Left cardiac atrium (tissue), 4 donors: ENCODE measurements around the gene KNDC1. TPM values are rescaled to one million over a fixed set of nuclear protein-coding genes. Genes with fewer than 3 reads are reported as not detected.
"Not testable (repeated sequence)": the region's sequence is repeated elsewhere in the genome, so short reads cannot be mapped to it uniquely, and the experiment has no call there.

ENCODE experiments used
- ATAC-seq, 2 donors: fragments of 200-7000 bp; cut with Tn5 transposase; one replicate each; pipeline ENCODE4 v1.9.1; 2020; ENCODE audit warnings: mild to moderate bottlenecking in 2 of 2, moderate library complexity in 2 of 2
- DNase-seq: peaks from one replicate; pipeline ENCODE4 v3.0.0-alpha.2; 2020
- intact Hi-C, 2 donors: fragments of 100-400 bp; cut with DNase I; formaldehyde crosslinking; loops; one replicate each; pipeline versions ENCODE4 v1.14.1 to v1.15.1; 2022 to 2023
- total RNA-seq, 2 donors: library from RNA; stranded (reverse); fragmentation: NEBNext Ultra II Directional; extraction: Animal tissue kit (Norgen Biotek cat#: 25700); gene quantifications; one replicate each; pipeline ENCODE4 v1.2.1, GENCODE V29; 2021
- donor health status: DM: no; HTN: yes; CAD: no.
- donor health status: DM: no; HTN: yes; CAD: no; lungs with severe emphysema.
- donor health status: DM: yes; HTN: yes; CAD: no.
- donor health status: Dilated cardiomyopathy.

KNDC1 gene
- total RNA-seq, 2 donors from 2014 or later, result 0.34 to 0.50 TPM

GRCh38 chr10:133169173-133169947 lies 9.3 kb downstream of the KNDC1 start:
- intact Hi-C loops, result no loop called here
- no peak for DNase-seq
- no peak for ATAC-seq

- DNase-seq (no peak), ATAC-seq (no peak)
- intact Hi-C loops, result no loop called here
Measured at GRCh38 chr10:133170092-133170491, 10.1 kb downstream of the KNDC1 start.

DNA sequence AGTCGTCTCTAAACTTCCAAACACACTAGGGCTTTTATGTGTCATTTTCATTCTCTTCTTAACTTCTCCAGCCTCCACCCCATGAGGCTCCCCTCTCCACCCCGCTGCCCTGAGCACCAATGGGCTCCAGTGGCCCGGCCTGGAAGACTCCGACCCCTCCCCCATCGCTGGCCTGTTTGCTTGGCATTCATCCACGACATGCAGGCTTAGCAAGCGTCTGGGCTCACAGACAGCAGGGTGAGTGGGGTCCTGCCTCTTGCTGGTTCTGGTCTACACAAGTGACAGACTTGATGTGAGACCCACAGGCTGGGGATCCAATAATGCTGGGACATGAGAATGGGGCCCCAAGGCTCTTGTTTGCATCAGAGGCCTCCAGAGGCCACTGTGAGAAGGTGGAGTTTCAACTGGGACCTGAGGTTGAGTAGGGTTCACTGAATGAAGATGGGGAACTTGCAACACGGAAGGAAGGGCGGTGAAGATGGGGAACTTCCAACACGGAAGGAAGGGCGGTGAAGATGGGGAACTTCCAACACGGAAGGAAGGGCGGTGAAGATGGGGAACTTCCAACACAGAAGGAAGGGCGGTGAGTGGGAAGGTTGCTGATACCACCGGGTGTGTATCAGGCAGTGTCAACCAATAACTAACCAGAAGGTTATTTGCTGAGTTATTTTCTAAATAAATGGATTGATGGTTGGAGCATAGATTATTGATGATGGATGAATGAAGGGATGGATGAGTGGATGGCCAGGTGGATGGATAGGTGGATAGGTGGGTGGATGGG lies 14.0 kb downstream of the KNDC1 start:
- intact Hi-C loops, result no loop called here
- no peak for DNase-seq
- ATAC-seq, result no peak

DNA sequence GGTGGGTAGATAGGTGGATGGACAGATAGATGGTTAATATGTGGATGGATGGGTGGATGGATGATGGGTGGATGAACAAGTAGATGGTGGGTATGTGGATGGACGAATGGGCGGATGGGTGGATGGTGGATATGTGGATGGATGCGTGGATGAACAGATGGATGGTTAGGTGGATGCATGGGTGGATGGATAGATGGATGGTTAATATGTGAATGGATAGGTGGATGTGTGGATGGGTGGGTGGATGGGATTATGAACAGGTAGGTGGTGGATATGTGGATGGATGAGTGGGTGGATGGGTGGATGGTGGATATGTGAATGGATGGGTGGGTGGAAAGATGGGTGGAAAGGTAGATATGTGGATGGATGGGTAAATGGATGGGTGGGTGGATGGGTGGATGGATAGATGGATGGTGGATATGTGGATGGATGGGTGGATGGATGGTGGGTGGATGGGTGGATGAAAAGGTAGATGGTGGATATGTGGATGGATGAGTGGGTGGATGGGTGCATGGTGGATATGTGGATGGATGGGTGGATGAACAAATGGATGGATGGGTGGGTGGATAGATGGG lies 14.8 kb downstream of the KNDC1 start:
- no peak for ATAC-seq

GRCh38 chr10:133175624-133176023 lies 15.6 kb downstream of the KNDC1 start:
- DNase-seq, result not testable (repeated sequence)

More for the DNA sequence above, 14.8 kb downstream of the KNDC1 start:
- intact Hi-C loops, result no loop called here
- no peak for DNase-seq

DNA sequence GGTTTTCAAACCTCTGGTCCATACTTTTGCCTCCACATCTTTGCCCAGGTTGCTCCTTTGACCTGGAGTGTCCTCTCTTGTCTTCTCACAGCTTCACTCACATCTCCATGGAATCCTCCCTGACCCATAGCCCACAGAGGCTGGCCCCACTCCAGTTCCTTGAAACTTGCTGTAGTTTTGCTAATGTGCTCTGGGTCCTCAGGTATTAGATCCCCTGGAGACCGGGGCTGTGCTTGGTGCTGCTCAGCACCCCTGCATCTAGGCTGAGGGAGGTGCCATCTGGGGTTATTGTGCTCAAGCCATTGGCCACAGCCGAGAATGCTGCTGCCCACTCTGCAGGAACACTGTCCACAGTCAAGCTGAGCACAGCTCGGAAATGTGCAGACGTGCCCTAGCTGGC lies 16.5 kb downstream of the KNDC1 start:
- intact Hi-C loops, result no loop called here
- DNase-seq (peak; percentile 9), ATAC-seq (no peak)

More at GRCh38 chr10:133175624-133176023, 15.6 kb downstream of the KNDC1 start:
- ATAC-seq, intact Hi-C loops: not testable (repeated sequence)

DNA sequence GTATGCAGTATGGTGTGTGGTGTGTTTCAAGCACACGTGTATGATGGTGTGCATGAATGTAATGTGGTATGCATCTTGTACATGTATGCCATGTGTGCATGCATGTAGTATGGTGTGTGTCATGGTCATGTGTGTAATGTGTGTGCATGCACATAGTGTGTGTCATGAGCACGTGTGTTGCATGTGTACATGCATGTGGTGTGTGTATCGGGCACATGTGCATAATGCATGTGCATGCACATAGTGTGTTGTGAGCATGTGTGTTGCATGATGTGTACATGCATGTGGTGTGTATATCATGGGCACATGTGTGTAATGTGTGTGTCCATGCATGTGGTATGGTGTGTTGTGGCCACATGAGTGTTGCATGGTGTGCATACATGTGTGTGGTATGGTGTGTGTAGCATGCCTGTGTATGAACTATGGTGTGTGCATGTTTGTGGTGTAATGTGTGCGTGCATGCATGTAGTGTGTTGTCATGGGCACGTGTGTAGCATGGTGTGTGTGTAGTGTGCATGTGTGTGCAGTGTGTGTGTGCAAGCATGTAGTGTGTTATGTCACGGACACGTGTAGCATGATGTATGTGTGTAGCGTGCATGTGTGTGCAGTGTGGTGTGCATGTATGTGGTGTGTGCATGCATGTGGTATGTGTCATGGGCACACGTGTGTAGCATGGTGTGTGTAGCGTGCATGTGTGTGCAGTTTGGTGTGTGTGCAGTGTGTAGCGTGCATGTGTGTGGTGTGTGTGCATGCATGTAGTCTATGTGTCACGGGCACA lies 17.6 kb downstream of the KNDC1 start:
- ATAC-seq (no peak), DNase-seq (no peak)
- intact Hi-C loops, result no loop called here

GRCh38 chr10:133178357-133179127 lies 18.5 kb downstream of the KNDC1 start:
- intact Hi-C loops, result no loop called here
- ATAC-seq, result no peak
- peak; percentile 9 for DNase-seq

DNA sequence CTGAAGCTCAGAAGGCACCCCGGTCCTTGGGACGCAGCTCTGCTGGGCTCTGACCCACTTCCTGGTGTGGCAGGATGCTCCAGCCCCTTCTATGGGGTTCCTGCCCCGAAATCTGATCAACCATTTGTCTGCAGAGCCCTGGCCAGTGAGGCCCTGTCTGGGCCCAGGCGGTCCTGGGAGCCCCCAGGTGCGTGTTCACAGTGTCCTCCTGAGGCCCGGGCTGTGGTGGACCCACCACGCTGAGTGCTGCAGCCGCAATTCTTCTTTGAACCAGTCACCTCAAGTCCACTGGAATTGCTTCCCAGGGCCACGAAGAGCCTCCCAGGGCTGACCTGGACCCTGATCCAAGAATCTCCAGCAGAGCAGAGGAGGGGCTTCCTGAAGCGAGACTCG lies 19.1 kb downstream of the KNDC1 start:
- peak; percentile 3 for DNase-seq
- ATAC-seq, result no peak
- intact Hi-C loops, result no loop called here

DNA sequence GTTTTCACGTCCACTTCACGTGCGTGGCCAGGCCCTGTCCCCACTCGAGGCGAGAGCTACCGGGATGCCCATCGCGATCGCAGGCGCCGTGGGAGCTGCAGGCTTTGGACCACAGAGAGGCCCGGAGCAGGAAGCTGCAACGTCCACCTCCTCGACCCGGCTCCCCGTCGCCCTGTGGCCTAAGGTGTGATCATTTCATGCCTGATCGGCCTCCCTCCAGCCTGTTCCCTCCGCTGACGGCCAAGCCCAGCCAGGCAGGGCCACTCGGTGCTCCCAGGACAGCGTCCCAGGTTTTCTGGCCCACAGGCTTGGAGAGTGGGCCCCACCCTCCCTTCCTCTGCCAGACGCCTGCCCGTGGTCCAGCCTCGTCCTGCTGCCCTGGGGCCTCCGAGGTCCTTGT lies 19.6 kb downstream of the KNDC1 start:
- intact Hi-C loops, result no loop called here
- no peak for ATAC-seq
- peak; percentile 15 for DNase-seq

DNA sequence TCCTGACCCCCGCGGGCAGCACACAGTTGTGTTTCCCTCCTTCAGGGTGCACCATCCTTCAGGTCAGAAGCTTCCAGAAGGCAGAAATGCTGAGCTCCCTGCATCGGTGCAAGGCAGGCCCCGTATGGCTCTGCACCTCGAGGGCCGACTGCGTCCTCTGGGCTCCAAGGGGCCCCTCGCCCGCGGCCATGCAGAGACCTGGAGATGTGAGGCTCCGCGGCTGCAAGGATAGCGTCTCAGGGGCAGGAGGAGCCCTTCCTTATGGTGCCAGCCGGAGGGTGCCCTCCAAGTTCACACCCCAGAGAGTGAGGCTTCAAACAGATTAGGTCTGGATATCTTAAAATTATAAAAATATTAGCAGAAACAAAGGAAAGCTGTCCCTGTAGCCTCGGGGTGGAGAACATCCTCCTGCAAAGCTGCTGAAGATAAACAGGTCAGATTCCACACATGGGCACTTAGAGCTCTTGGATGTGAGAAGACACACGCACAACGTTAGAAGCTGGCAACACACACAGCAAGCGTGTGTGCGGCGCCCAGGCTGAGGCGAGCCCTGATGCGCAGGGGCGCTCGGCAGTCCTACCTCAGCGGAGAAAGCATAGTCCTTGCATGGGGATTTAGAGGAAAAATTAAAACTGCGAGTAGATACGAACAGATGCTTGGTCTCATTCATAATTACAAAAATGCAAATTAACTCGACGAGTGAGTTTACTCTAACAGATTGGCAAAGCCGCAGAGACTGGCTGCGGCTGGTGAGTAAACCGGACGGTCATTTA lies 20.4 kb downstream of the KNDC1 start:
- intact Hi-C loops, result no loop called here
- no peak for ATAC-seq
- DNase-seq, result no peak

GRCh38 chr10:133180965-133181639 lies 21.1 kb downstream of the KNDC1 start:
- DNase-seq, result no peak
- ATAC-seq, result no peak
- intact Hi-C loops, result no loop called here

DNA sequence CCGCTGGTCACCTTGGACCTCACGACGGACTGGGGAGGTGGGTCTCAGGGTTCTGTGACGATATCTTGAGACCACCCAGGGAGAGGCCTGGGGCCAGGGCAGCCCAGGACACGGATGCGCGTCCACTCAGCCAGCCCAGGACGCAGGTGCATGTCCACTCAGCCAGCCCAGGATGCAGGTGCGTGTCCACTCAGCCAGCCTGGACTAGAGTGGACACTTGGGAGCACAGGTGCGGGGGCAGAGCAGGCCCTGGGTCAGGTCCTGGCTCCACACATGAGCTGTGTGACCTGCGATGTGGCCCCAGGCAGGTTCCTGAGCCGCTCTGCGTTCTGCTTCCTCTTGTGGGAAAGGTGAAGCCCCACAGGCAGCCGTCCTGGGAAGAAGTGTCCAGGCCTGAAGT lies 22.2 kb downstream of the KNDC1 start:
- ATAC-seq (no peak), DNase-seq (no peak)
- intact Hi-C loops, result no loop called here

DNA sequence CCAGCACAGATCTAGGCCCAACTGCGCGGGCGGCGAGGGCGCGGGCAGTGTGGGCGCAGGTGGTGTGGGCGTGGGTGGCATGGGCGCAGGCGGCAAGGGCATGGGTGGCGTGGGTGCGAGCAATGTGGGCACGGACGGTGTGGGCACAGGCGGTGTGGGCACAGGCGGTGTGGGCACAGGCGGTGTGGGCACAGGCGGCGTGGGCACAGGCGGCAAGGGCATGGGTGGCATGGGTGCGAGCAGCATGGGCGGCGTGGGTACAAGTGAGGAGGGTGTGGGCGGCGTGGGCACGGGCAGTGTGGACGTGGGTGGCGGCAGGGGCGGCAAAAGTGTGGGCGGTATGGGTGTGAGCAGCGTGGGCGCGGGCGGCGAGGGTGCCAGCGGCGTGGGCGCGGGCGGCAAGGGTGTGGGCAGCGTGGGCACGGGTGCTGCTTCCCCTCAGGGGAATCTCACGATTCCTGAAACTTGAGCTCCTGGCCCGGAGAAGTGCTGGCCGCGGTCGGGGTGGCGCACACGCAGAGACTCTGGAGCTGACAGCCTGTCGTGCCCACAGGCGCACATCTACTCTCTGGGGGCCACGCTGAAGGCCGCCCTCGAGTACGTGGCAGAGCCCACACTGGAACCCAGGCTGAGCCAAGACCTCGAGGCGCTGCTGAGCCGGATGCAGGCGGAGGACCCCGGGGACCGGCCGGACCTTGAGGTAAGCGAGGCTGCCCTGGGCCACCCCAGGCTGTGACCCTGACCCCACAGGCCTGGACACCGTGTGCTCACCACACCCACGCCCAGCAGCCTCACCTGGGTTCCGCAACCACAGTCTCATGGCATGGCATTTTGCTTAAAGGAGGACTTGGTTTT lies 23.0 kb downstream of the KNDC1 start:
- intact Hi-C loops, result no loop called here
- no peak for DNase-seq
- ATAC-seq, result no peak

DNA sequence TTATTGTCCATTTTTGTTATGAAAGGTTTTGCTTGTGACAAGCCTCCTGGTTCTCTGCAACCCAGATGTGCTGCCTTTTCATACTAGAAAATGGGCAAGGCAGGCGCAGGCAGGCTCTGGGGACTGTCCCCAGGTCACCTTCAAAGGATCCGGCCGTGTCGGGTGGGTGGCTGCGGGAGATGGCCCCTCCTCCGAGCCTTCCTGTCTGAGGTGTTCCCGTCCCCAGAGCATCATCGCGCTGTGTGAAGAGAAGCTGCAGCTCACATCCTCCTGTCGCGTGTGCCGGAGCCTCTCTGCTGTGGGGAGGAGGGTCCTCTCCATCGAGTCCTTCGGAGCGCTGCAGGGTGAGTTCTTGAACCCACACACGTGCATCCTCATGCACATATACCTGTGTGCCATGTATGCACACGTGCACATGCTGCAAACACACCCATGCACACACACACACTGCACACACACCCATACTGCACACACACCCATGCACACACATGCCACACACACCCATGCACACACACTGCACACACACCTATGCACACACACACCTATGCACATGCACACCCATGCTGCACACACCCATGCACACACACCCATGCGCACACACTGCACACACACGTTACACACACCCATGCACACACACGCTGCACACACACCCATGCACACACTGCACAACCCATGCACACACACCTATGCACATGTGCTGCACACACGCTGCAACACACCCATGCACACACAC lies 23.8 kb downstream of the KNDC1 start:
- ATAC-seq, result no peak
- no peak for DNase-seq
- intact Hi-C loops, result no loop called here
